PFSK-1 (cell line): ENCODE measurements around the gene ARMCX1.

ENCODE experiments used
- POLR2AphosphoS5 ChIP-seq: IDR thresholded peaks from 2 replicates; pipeline ENCODE4 v1.6.1; 2012; ENCODE audit warnings: low read depth, mild to moderate bottlenecking, control low read depth, low read length, moderate library complexity
- SIN3A ChIP-seq: IDR thresholded peaks from 2 replicates; pipeline ENCODE4 v1.6.1; 2012; ENCODE audit warnings: mild to moderate bottlenecking, low read length, moderate library complexity, borderline replicate concordance; ENCODE audit not compliant: insufficient read depth
- TAF1 ChIP-seq: IDR thresholded peaks from 2 replicates; pipeline ENCODE4 v1.6.1; 2012; ENCODE audit warnings: low read length, control low read depth, borderline replicate concordance; ENCODE audit not compliant: insufficient read depth

- TF ChIP-seq TAF1 (no peak), SIN3A (no peak), POLR2AphosphoS5 (no peak)
These were observed 518 bp downstream of the ARMCX1 start for GRCh38 chrX:101550751-101551379.
